Measurements from ENCODE around the gene ADGRL1. TPM values are rescaled to one million over a fixed set of nuclear protein-coding genes. Genes with fewer than 3 reads are reported as not detected.

The ADGRL1 gene
- total RNA-seq, 1 experiment from 2014 or later = 88.6 TPM

GRCh38 chr19:14107581-14108461 is 98.1 kb downstream of the ADGRL1 start:
- no peaks in the 10 kb centered on the region for H3K9me3 ChIP-seq (ENCODE audit: control insufficient read depth in 1 of 2, insufficient read depth in 1 of 2, low read depth in 1 of 2, low read length in 2 of 2)
- ChIA-PET CTCF (no interaction called here), POLR2A (no interaction called here), RAD21 (ENCODE audit: low non-redundant PET in 1 of 2, low total read pairs in 2 of 2, uncharacterized antibody in 2 of 2, unreplicated experiment in 2 of 2) (no interaction called here)
- DNase-seq (ENCODE audit: low read depth, low spot score) (no peak), ATAC-seq (no peak)
- no peaks in the 10 kb centered on the region for H3K9me2 ChIP-seq (ENCODE audit: insufficient read depth)
- H2AFZ ChIP-seq (ENCODE audit: low read depth, low read length, poor library complexity, severe bottlenecking) = no peak overlapping the region
- no peak overlapping the region for H3K4me3 ChIP-seq (replicated peaks in 1 of 2; ENCODE audit: low read depth in 1 of 2, low read length in 2 of 2)
- H3K27me3 ChIP-seq (ENCODE audit: insufficient read depth, low read length) = no peaks in the 10 kb centered on the region
- H3K4me1 ChIP-seq (ENCODE audit: control insufficient read depth in 1 of 2, insufficient read depth in 2 of 2, low read length in 2 of 2) = peaks cover 4 to 5% of the 10 kb centered on the region in 2 experiments; a peak in 3 of 4 replicates
- BruUV-seq (replicated peaks) = no TSS peak
- no peaks in the 10 kb centered on the region for H4K20me1 ChIP-seq (ENCODE audit: insufficient read depth)
- intact Hi-C loops (cut with micrococcal nuclease) = no loop called here
- no peak overlapping the region for H3K9ac ChIP-seq (ENCODE audit: low read length)
- no peak overlapping the region for H3K4me2 ChIP-seq (ENCODE audit: low read length)
- no peak for TF ChIP-seq ELF1 (IDR thresholded peaks at IDR 0.05; ENCODE audit: borderline replicate concordance, low read depth)
- TF ChIP-seq, protein P1, sequence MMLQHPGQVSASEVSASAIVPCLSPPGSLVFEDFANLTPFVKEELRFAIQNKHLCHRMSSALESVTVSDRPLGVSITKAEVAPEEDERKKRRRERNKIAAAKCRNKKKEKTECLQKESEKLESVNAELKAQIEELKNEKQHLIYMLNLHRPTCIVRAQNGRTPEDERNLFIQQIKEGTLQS (IDR thresholded peaks at IDR 0.05) = no peak
- TF ChIP-seq EGR1 (IDR thresholded peaks at IDR 0.05; ENCODE audit: low read depth) = no peak
- TF ChIP-seq CTCF (IDR thresholded peaks at IDR 0.05 in 2 of 3, conservative IDR thresholded peaks at IDR 0.05 in 1 of 3; ENCODE audit: borderline replicate concordance in 1 of 3, insufficient read depth in 1 of 3, low read depth in 2 of 3, low read length in 2 of 3) = no peak
- TF ChIP-seq TCF7L2 (IDR thresholded peaks at IDR 0.05; ENCODE audit: borderline replicate concordance, extremely low read depth, insufficient read depth, insufficient read length) = no peak
- TF ChIP-seq FOSL1 (IDR thresholded peaks at IDR 0.05; ENCODE audit: low read depth) = no peak
- TF ChIP-seq JUND (IDR thresholded peaks at IDR 0.05) = no peak
- TF ChIP-seq SRF (IDR thresholded peaks at IDR 0.05; ENCODE audit: low read depth) = no peak
- no peak for TF ChIP-seq EZH2phosphoT487 (IDR thresholded peaks at IDR 0.05; ENCODE audit: borderline replicate concordance)
- peaks cover 0 to 2% of the 10 kb centered on the region in 2 experiments; a peak in 2 of 4 replicates for H3K36me3 ChIP-seq (ENCODE audit: control insufficient read depth in 1 of 2, insufficient read depth in 2 of 2, low read length in 2 of 2)
- H3K79me2 ChIP-seq (ENCODE audit: insufficient read depth, low read length) = peaks cover 5% of the 10 kb centered on the region; the same call in 1 of the 2 replicates
- H3K27ac ChIP-seq (ENCODE audit: low read depth, low read length) = no peak overlapping the region
